Measurements from ENCODE around the gene PUS7.
A peak's percentile ranks its signal among the peaks of the same experiment; 100 is the strongest.
"Not testable (repeated sequence)": the region's sequence is repeated elsewhere in the genome, so short reads cannot be mapped to it uniquely, and the experiment has no call there.

PUS7 gene

GRCh38 chr7:105521717-105522463 is at the start of gene PUS7:
TSS of gene PUS7 (minus strand) at chr7:105522271. CDS start at chr7:105508512, 13,759 bp downstream.
- no peaks in the 10 kb centered on the region for H3K9me3 Mint-ChIP-seq
- H3K36me3 Mint-ChIP-seq: no peaks in the 10 kb centered on the region
- H3K27me3 Mint-ChIP-seq: no peaks in the 10 kb centered on the region
- peak within 1 kb of the TSS; percentile 94 for H3K4me3 Mint-ChIP-seq
- ATAC-seq (ENCODE audit: low read depth) (peak; percentile 91), DNase-seq (ENCODE audit: low spot score in 2 of 2) (peak; percentile 62 to 70)
- H3K4me1 Mint-ChIP-seq: peaks cover 9% of the 10 kb centered on the region
- peak within 1 kb of the TSS; percentile 88 for H3K27ac Mint-ChIP-seq

- Mint-ChIP-seq H3K9me3 (no peaks in the 10 kb centered on the region), H3K27ac (no peak overlapping the region), H3K36me3 (peaks cover 11% of the 10 kb centered on the region), H3K4me1 (no peaks in the 10 kb centered on the region), H3K27me3 (no peaks in the 10 kb centered on the region), H3K4me3 (no peak overlapping the region)
- DNase-seq (ENCODE audit: low spot score in 2 of 2) (no peak), ATAC-seq (ENCODE audit: low read depth) (no peak)
Measured at GRCh38 chr7:105567821-105568220, 45.8 kb upstream of the PUS7 start.

- Mint-ChIP-seq H3K27me3 (no peaks in the 10 kb centered on the region), H3K4me1 (no peaks in the 10 kb centered on the region), H3K27ac (no peak overlapping the region), H3K4me3 (no peak overlapping the region), H3K36me3 (peaks cover 11% of the 10 kb centered on the region), H3K9me3 (no peaks in the 10 kb centered on the region)
- ATAC-seq (ENCODE audit: low read depth) (no peak), DNase-seq (ENCODE audit: low spot score in 2 of 2) (no peak)
Measured at GRCh38 chr7:105567024-105567423, 45.0 kb upstream of the PUS7 start.

GRCh38 chr7:105565190-105565589 is 43.1 kb upstream of the PUS7 start:
- H3K4me3 Mint-ChIP-seq: no peak overlapping the region
- H3K4me1 Mint-ChIP-seq: no peaks in the 10 kb centered on the region
- ATAC-seq (ENCODE audit: low read depth) (no peak), DNase-seq (ENCODE audit: low spot score in 2 of 2) (no peak)
- no peaks in the 10 kb centered on the region for H3K27me3 Mint-ChIP-seq
- peaks cover 13% of the 10 kb centered on the region for H3K36me3 Mint-ChIP-seq
- no peak overlapping the region for H3K27ac Mint-ChIP-seq
- H3K9me3 Mint-ChIP-seq: no peaks in the 10 kb centered on the region

- Mint-ChIP-seq H3K36me3 (peaks cover 12% of the 10 kb centered on the region), H3K9me3 (no peaks in the 10 kb centered on the region), H3K27ac (no peak overlapping the region), H3K4me3 (no peak overlapping the region), H3K4me1 (no peaks in the 10 kb centered on the region), H3K27me3 (no peaks in the 10 kb centered on the region)
- no peak for DNase-seq (ENCODE audit: low spot score in 2 of 2)
- no peak for ATAC-seq (ENCODE audit: low read depth)
Measured at GRCh38 chr7:105559926-105560325, 37.9 kb upstream of the PUS7 start.

GRCh38 chr7:105538339-105538738 is 16.3 kb upstream of the PUS7 start:
- no peak overlapping the region for H3K27ac Mint-ChIP-seq
- peaks cover 3% of the 10 kb centered on the region for H3K4me1 Mint-ChIP-seq
- H3K36me3 Mint-ChIP-seq: peaks cover 19% of the 10 kb centered on the region

GRCh38 chr7:105532709-105533460 is 10.8 kb upstream of the PUS7 start:
- Mint-ChIP-seq H3K4me3 (peak overlapping the region; percentile 93), H3K4me1 (peaks cover 8% of the 10 kb centered on the region), H3K27ac (peak overlapping the region; percentile 78), H3K27me3 (no peaks in the 10 kb centered on the region), H3K9me3 (no peaks in the 10 kb centered on the region), H3K36me3 (peaks cover 2% of the 10 kb centered on the region)
- ATAC-seq (ENCODE audit: low read depth): no peak
- DNase-seq (ENCODE audit: low spot score in 2 of 2): no peak

More at GRCh38 chr7:105538339-105538738, 16.3 kb upstream of the PUS7 start:
- DNase-seq (ENCODE audit: low spot score in 2 of 2): no peak
- no peaks in the 10 kb centered on the region for H3K27me3 Mint-ChIP-seq
- H3K9me3 Mint-ChIP-seq: no peaks in the 10 kb centered on the region
- no peak for ATAC-seq (ENCODE audit: low read depth)
- no peak overlapping the region for H3K4me3 Mint-ChIP-seq

GRCh38 chr7:105531792-105532671 is 10.0 kb upstream of the PUS7 start, which contains the start of gene RINT1:
TSS of gene RINT1 (plus strand) at chr7:105532201. CDS start at chr7:105532316, 115 bp downstream.
- no peaks in the 10 kb centered on the region for H3K27me3 Mint-ChIP-seq
- no peaks in the 10 kb centered on the region for H3K9me3 Mint-ChIP-seq
- peaks cover 2% of the 10 kb centered on the region for H3K36me3 Mint-ChIP-seq
- H3K27ac Mint-ChIP-seq: peak within 1 kb of the TSS; percentile 78
- peaks cover 8% of the 10 kb centered on the region for H3K4me1 Mint-ChIP-seq
- ATAC-seq (ENCODE audit: low read depth) (peak; percentile 91), DNase-seq (ENCODE audit: low spot score in 2 of 2) (peak; percentile 93 to 95)
- peak within 1 kb of the TSS; percentile 93 for H3K4me3 Mint-ChIP-seq

- Mint-ChIP-seq H3K27me3 (no peaks in the 10 kb centered on the region), H3K9me3 (no peaks in the 10 kb centered on the region), H3K4me3 (peak overlapping the region; percentile 3), H3K36me3 (no peaks in the 10 kb centered on the region), H3K27ac (no peak overlapping the region), H3K4me1 (peaks cover 8% of the 10 kb centered on the region)
- no peak for ATAC-seq (ENCODE audit: low read depth)
- no peak for DNase-seq (ENCODE audit: low spot score in 2 of 2)
Measured at GRCh38 chr7:105530546-105530945, 8.5 kb upstream of the PUS7 start.

GRCh38 chr7:105530126-105530525 is 8.1 kb upstream of the PUS7 start:
- H3K36me3 Mint-ChIP-seq: no peaks in the 10 kb centered on the region
- peaks cover 8% of the 10 kb centered on the region for H3K4me1 Mint-ChIP-seq
- H3K27me3 Mint-ChIP-seq: no peaks in the 10 kb centered on the region
- H3K4me3 Mint-ChIP-seq: peak overlapping the region; percentile 3
- DNase-seq (ENCODE audit: low spot score in 2 of 2) (no peak), ATAC-seq (ENCODE audit: low read depth) (no peak)
- peak overlapping the region; percentile 5 for H3K27ac Mint-ChIP-seq
- no peaks in the 10 kb centered on the region for H3K9me3 Mint-ChIP-seq

GRCh38 chr7:105527737-105528136 is 5.7 kb upstream of the PUS7 start:
- not testable (repeated sequence) for H3K27ac Mint-ChIP-seq; ATAC-seq (ENCODE audit: low read depth); DNase-seq (ENCODE audit: low spot score in 2 of 2); H3K4me3 Mint-ChIP-seq; H3K9me3 Mint-ChIP-seq; H3K27me3 Mint-ChIP-seq; H3K36me3 Mint-ChIP-seq; H3K4me1 Mint-ChIP-seq

- no peaks in the 10 kb centered on the region for H3K9me3 Mint-ChIP-seq
- ATAC-seq (ENCODE audit: low read depth): no peak
- H3K27me3 Mint-ChIP-seq: no peaks in the 10 kb centered on the region
- no peak overlapping the region for H3K27ac Mint-ChIP-seq
- H3K36me3 Mint-ChIP-seq: no peaks in the 10 kb centered on the region
- H3K4me3 Mint-ChIP-seq: no peak overlapping the region
- DNase-seq (ENCODE audit: low spot score in 2 of 2): no peak
- H3K4me1 Mint-ChIP-seq: peaks cover 9% of the 10 kb centered on the region
Measured at GRCh38 chr7:105524840-105525239, 2.8 kb upstream of the PUS7 start.

GRCh38 chr7:105524423-105524822 is 2.4 kb upstream of the PUS7 start:
- not testable (repeated sequence) for H3K27ac Mint-ChIP-seq; H3K36me3 Mint-ChIP-seq; H3K4me3 Mint-ChIP-seq; DNase-seq (ENCODE audit: low spot score in 2 of 2); H3K9me3 Mint-ChIP-seq; ATAC-seq (ENCODE audit: low read depth); H3K4me1 Mint-ChIP-seq; H3K27me3 Mint-ChIP-seq
